Effector memory CD4-positive, alpha-beta T cell (primary cell): Measurements from ENCODE around the gene SMYD2.

ENCODE experiments used
- DNase-seq, 3 donors: peaks; one replicate each; pipeline ENCODE4 v3.0.0-alpha.2; 2020
- H3K27ac ChIP-seq: 2 replicates; pipeline ENCODE4 v1.7.0; 2013; ENCODE audit warnings: mild to moderate bottlenecking, low read length, moderate library complexity; ENCODE audit not compliant: insufficient read depth, poor library complexity, severe bottlenecking
- H3K27me3 ChIP-seq: replicated peaks from 2 replicates; pipeline ENCODE4 v1.7.0; 2013; ENCODE audit warnings: mild to moderate bottlenecking, low read length; ENCODE audit not compliant: insufficient read depth, control insufficient read depth, poor library complexity, severe bottlenecking
- H3K36me3 ChIP-seq: 2 replicates; pipeline ENCODE4 v1.7.0; 2013; ENCODE audit warnings: mild to moderate bottlenecking, low read length, moderate library complexity; ENCODE audit not compliant: control insufficient read depth, insufficient read depth
- H3K4me1 ChIP-seq: 2 replicates; pipeline ENCODE4 v1.7.0; 2013; ENCODE audit warnings: low read length, mild to moderate bottlenecking; ENCODE audit not compliant: control insufficient read depth, insufficient read depth, poor library complexity, severe bottlenecking
- H3K4me3 ChIP-seq: 2 replicates; pipeline ENCODE4 v1.7.0; 2013; ENCODE audit warnings: low read length, low read depth, mild to moderate bottlenecking; ENCODE audit not compliant: insufficient read depth, poor library complexity, severe bottlenecking
- H3K9me3 ChIP-seq: 2 replicates; pipeline ENCODE4 v1.7.0; 2013; ENCODE audit warnings: mild to moderate bottlenecking, low read length, moderate library complexity; ENCODE audit not compliant: control insufficient read depth

Gene SMYD2

GRCh38 chr1:214301526-214301925 is 20.6 kb downstream of the SMYD2 start:
- no peaks in the 10 kb centered on the region for H3K27me3 ChIP-seq
- no peaks in the 10 kb centered on the region for H3K9me3 ChIP-seq
- no peak for DNase-seq
- peaks cover 3% of the 10 kb centered on the region for H3K36me3 ChIP-seq
- no peak overlapping the region for H3K27ac ChIP-seq
- no peaks in the 10 kb centered on the region for H3K4me1 ChIP-seq
- H3K4me3 ChIP-seq, result no peak overlapping the region

- H3K4me1 ChIP-seq, result no peaks in the 10 kb centered on the region
- H3K4me3 ChIP-seq, result no peak overlapping the region
- peaks cover 3% of the 10 kb centered on the region for H3K36me3 ChIP-seq
- no peaks in the 10 kb centered on the region for H3K27me3 ChIP-seq
- no peak for DNase-seq
- no peak overlapping the region for H3K27ac ChIP-seq
- H3K9me3 ChIP-seq, result no peaks in the 10 kb centered on the region
Observed at GRCh38 chr1:214303141-214303930, 22.4 kb downstream of the SMYD2 start.

- no peak overlapping the region for H3K27ac ChIP-seq
- no peaks in the 10 kb centered on the region for H3K27me3 ChIP-seq
- peaks cover 5% of the 10 kb centered on the region for H3K4me1 ChIP-seq
- DNase-seq, result no peak
- H3K36me3 ChIP-seq, result peaks cover 3% of the 10 kb centered on the region
- H3K9me3 ChIP-seq, result no peaks in the 10 kb centered on the region
- no peak overlapping the region for H3K4me3 ChIP-seq
Observed at GRCh38 chr1:214305164-214305751, 24.3 kb downstream of the SMYD2 start.

GRCh38 chr1:214306269-214306668 is 25.3 kb downstream of the SMYD2 start:
- H3K27ac ChIP-seq, result no peak overlapping the region
- H3K4me3 ChIP-seq, result no peak overlapping the region
- H3K9me3 ChIP-seq, result no peaks in the 10 kb centered on the region
- no peaks in the 10 kb centered on the region for H3K27me3 ChIP-seq
- peaks cover 3% of the 10 kb centered on the region for H3K36me3 ChIP-seq
- H3K4me1 ChIP-seq, result peaks cover 5% of the 10 kb centered on the region
- no peak for DNase-seq

- Histone ChIP-seq H3K4me1 (peaks cover 5% of the 10 kb centered on the region), H3K4me3 (peak overlapping the region; percentile 14)
- DNase-seq, result no peak
Observed at GRCh38 chr1:214310010-214310409, 29.1 kb downstream of the SMYD2 start.

GRCh38 chr1:214310777-214311690 is 30.1 kb downstream of the SMYD2 start:
- H3K27ac ChIP-seq, result no peak overlapping the region
- H3K36me3 ChIP-seq, result peaks cover 9% of the 10 kb centered on the region
- H3K9me3 ChIP-seq, result no peaks in the 10 kb centered on the region
- peak overlapping the region; percentile 29 for H3K4me3 ChIP-seq
- DNase-seq, result no peak
- peaks cover 5% of the 10 kb centered on the region for H3K4me1 ChIP-seq
- no peaks in the 10 kb centered on the region for H3K27me3 ChIP-seq

More at GRCh38 chr1:214310010-214310409, 29.1 kb downstream of the SMYD2 start:
- Histone ChIP-seq H3K27me3 (no peaks in the 10 kb centered on the region), H3K9me3 (no peaks in the 10 kb centered on the region), H3K27ac (no peak overlapping the region), H3K36me3 (no peaks in the 10 kb centered on the region)

GRCh38 chr1:214312530-214313051 is 31.6 kb downstream of the SMYD2 start:
- no peak overlapping the region for H3K4me3 ChIP-seq
- H3K36me3 ChIP-seq, result peaks cover 19% of the 10 kb centered on the region

GRCh38 chr1:214314178-214314843 is 33.4 kb downstream of the SMYD2 start:
- Histone ChIP-seq H3K27me3 (no peaks in the 10 kb centered on the region), H3K4me1 (peaks cover 5% of the 10 kb centered on the region), H3K9me3 (no peaks in the 10 kb centered on the region), H3K4me3 (no peak overlapping the region), H3K27ac (no peak overlapping the region), H3K36me3 (peaks cover 19% of the 10 kb centered on the region)
- DNase-seq, result no peak

More at GRCh38 chr1:214312530-214313051, 31.6 kb downstream of the SMYD2 start:
- Histone ChIP-seq H3K27me3 (no peaks in the 10 kb centered on the region), H3K4me1 (peaks cover 5% of the 10 kb centered on the region), H3K27ac (no peak overlapping the region), H3K9me3 (no peaks in the 10 kb centered on the region)
- no peak for DNase-seq

- Histone ChIP-seq H3K27me3 (no peaks in the 10 kb centered on the region), H3K36me3 (peaks cover 22% of the 10 kb centered on the region), H3K4me1 (no peaks in the 10 kb centered on the region), H3K4me3 (no peak overlapping the region), H3K27ac (no peak overlapping the region), H3K9me3 (no peaks in the 10 kb centered on the region)
- no peak for DNase-seq
Observed at GRCh38 chr1:214316593-214316992, 35.6 kb downstream of the SMYD2 start.
